GM12864 (cell line): Measurements from ENCODE around the gene APOBEC3B.
A peak's percentile ranks its signal among the peaks of the same experiment; 100 is the strongest.
"Not testable (repeated sequence)": the region's sequence is repeated elsewhere in the genome, so short reads cannot be mapped to it uniquely, and the experiment has no call there.

Source experiments
- DNase-seq: peaks from one replicate; pipeline ENCODE4 v3.0.0-alpha.2; 2011; ENCODE audit warnings: low read depth
- H3K4me3 ChIP-seq: 2 replicates; pipeline ENCODE4 v1.5.1; 2011; ENCODE audit warnings: mild to moderate bottlenecking, low read depth, low read length, control low read depth
- TF ChIP-seq, protein P1 (sequence below): IDR thresholded peaks from 2 replicates; pipeline ENCODE4 v1.5.1; 2011; ENCODE audit warnings: low read depth, mild to moderate bottlenecking, moderate library complexity, low read length, control low read depth, inconsistent platforms; ENCODE audit errors: missing control alignments

The APOBEC3B gene

GRCh38 chr22:38973289-38974169, 8.6 kb upstream of the APOBEC3B start:
- no peak for DNase-seq
- H3K4me3 ChIP-seq: no peak overlapping the region
- TF ChIP-seq, protein P1, sequence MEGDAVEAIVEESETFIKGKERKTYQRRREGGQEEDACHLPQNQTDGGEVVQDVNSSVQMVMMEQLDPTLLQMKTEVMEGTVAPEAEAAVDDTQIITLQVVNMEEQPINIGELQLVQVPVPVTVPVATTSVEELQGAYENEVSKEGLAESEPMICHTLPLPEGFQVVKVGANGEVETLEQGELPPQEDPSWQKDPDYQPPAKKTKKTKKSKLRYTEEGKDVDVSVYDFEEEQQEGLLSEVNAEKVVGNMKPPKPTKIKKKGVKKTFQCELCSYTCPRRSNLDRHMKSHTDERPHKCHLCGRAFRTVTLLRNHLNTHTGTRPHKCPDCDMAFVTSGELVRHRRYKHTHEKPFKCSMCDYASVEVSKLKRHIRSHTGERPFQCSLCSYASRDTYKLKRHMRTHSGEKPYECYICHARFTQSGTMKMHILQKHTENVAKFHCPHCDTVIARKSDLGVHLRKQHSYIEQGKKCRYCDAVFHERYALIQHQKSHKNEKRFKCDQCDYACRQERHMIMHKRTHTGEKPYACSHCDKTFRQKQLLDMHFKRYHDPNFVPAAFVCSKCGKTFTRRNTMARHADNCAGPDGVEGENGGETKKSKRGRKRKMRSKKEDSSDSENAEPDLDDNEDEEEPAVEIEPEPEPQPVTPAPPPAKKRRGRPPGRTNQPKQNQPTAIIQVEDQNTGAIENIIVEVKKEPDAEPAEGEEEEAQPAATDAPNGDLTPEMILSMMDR: peak; percentile 79

DNA sequence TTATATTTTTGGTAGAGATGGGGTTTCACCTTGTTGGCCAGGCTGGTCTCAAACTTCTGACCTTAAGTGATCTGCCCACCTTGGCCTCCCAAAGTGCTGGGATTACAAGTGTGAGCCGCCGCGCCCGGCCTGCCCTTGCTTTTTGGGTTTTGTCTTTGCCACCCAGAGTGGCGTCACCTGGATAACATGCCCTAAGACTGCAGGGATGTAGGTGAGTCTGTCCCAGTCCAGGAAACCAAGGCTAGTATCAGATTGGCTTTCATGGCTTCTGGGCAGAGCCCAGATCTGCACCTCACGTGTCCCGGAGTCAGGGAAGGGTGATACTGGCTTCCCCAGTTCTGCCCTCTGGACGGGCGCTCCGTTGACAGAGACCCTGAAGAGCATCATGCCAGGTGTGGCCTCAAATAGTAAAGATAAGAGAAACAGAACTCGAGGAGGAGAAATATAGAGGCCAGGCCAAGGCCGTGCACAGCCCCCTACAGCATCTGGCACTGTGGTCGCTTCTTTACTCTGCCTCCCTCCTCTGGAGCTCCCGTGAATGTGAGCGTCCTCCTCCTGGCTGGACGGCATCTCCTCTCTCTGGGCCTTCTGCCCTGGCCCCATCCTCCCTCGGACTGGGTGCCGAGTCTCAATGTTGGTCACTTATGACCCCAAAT, 7.8 kb upstream of the APOBEC3B start:
- no peak overlapping the region for H3K4me3 ChIP-seq
- no peak for DNase-seq
- TF ChIP-seq, protein P1: no peak

GRCh38 chr22:38974826-38975175, 7.3 kb upstream of the APOBEC3B start:
- H3K4me3 ChIP-seq: no peak overlapping the region
- no peak for DNase-seq
- TF ChIP-seq, protein P1: no peak

GRCh38 chr22:38977289-38977688, 4.9 kb upstream of the APOBEC3B start:
- not testable (repeated sequence) for DNase-seq, H3K4me3 ChIP-seq

GRCh38 chr22:38980587-38980986, 1.6 kb upstream of the APOBEC3B start:
- not testable (repeated sequence) for DNase-seq, H3K4me3 ChIP-seq

- DNase-seq: no peak
- TF ChIP-seq, protein P1: peak; percentile 61
- peak overlapping the region; percentile 44; the same call in 1 of the 2 replicates for H3K4me3 ChIP-seq
Measured at GRCh38 chr22:38981005-38981991, 849 bp upstream of the APOBEC3B start.

GRCh38 chr22:38984224-38984623, 2.1 kb downstream of the APOBEC3B start:
- no peak for DNase-seq
- TF ChIP-seq, protein P1: no peak
- no peak overlapping the region for H3K4me3 ChIP-seq

- not testable (repeated sequence) for H3K4me3 ChIP-seq
- DNase-seq: peak; percentile 74
Measured at GRCh38 chr22:38984784-38985757, 2.9 kb downstream of the APOBEC3B start.
